Mesenchymal stem cell (in vitro differentiated cells and primary cell): Measurements from ENCODE around the gene IQCF2.

ENCODE experiments used
- DNase-seq: peaks from one replicate; pipeline ENCODE4 v3.0.0-alpha.2; 2013
- H2AFZ ChIP-seq: one replicate; pipeline ENCODE4 v1.6.1; 2013; ENCODE audit warnings: low read depth, mild to moderate bottlenecking, control low read depth, inconsistent platforms, low read length, moderate library complexity
- H2AK5ac ChIP-seq: 2 replicates; pipeline ENCODE4 v1.6.1; 2013; ENCODE audit warnings: low read length, moderate library complexity, mild to moderate bottlenecking, inconsistent platforms; ENCODE audit not compliant: severe bottlenecking
- H2BK120ac ChIP-seq: one replicate; pipeline ENCODE4 v1.6.1; 2013; ENCODE audit warnings: low read depth, mild to moderate bottlenecking, inconsistent platforms, low read length, moderate library complexity
- H2BK12ac ChIP-seq, 2 experiments: one replicate each; pipeline ENCODE4 v1.6.1; 2013; ENCODE audit warnings: inconsistent platforms in 2 of 2, low read length in 2 of 2, mild to moderate bottlenecking in 2 of 2, moderate library complexity in 2 of 2, control low read depth in 1 of 2
- H2BK15ac ChIP-seq: one replicate; pipeline ENCODE4 v1.6.1; 2013; ENCODE audit warnings: mild to moderate bottlenecking, low read depth, inconsistent platforms; ENCODE audit not compliant: poor library complexity, severe bottlenecking
- H2BK5ac ChIP-seq: 2 replicates; pipeline ENCODE4 v1.6.1; 2013; ENCODE audit warnings: low read depth, mild to moderate bottlenecking, low read length, control low read depth, inconsistent platforms; ENCODE audit not compliant: poor library complexity, severe bottlenecking
- H3K14ac ChIP-seq, 2 experiments: one replicate each; pipeline ENCODE4 v1.6.1; 2013; ENCODE audit warnings: inconsistent platforms in 2 of 2, low read length in 2 of 2, control low read depth in 1 of 2, mild to moderate bottlenecking in 1 of 2, moderate library complexity in 1 of 2
- H3K18ac ChIP-seq, 2 experiments: one replicate each; pipeline ENCODE4 v1.6.1; 2013; ENCODE audit warnings: inconsistent platforms in 2 of 2, low read length in 2 of 2, control low read depth in 1 of 2, low read depth in 1 of 2, mild to moderate bottlenecking in 1 of 2
- H3K23ac ChIP-seq, 2 experiments: one replicate each; pipeline ENCODE4 v1.6.1; 2013; ENCODE audit warnings: inconsistent platforms in 2 of 2, low read length in 2 of 2, mild to moderate bottlenecking in 2 of 2, moderate library complexity in 2 of 2, control low read depth in 1 of 2
- H3K27ac ChIP-seq: 2 replicates; pipeline ENCODE4 v1.5.1; 2013; ENCODE audit warnings: mild to moderate bottlenecking, moderate library complexity, low read length, control low read depth, inconsistent platforms; ENCODE audit not compliant: poor library complexity, severe bottlenecking
- H3K27me3 ChIP-seq, 2 experiments: 2 replicates each; pipeline versions ENCODE4 v1.6.1 to v1.7.0; 2013; ENCODE audit warnings: low read length in 2 of 2, mild to moderate bottlenecking in 2 of 2, moderate library complexity in 2 of 2, control low read depth in 1 of 2, inconsistent platforms in 1 of 2; ENCODE audit not compliant: control insufficient read depth in 1 of 2, insufficient read depth in 1 of 2
- H3K36me3 ChIP-seq, 2 experiments: 2 replicates each; pipeline versions ENCODE4 v1.6.1 to v1.7.0; 2013; ENCODE audit warnings: low read length in 2 of 2, control low read depth in 1 of 2, inconsistent platforms in 1 of 2, low read depth in 1 of 2, mild to moderate bottlenecking in 1 of 2; ENCODE audit not compliant: insufficient read depth in 2 of 2, control insufficient read depth in 1 of 2
- H3K4ac ChIP-seq, 2 experiments: one replicate each; pipeline ENCODE4 v1.6.1; 2013; ENCODE audit warnings: inconsistent platforms in 2 of 2, low read length in 2 of 2, mild to moderate bottlenecking in 2 of 2, moderate library complexity in 2 of 2, control low read depth in 1 of 2, low read depth in 1 of 2
- H3K4me1 ChIP-seq: 2 replicates; pipeline ENCODE4 v1.6.1; 2013; ENCODE audit warnings: low read depth, low read length, control low read depth; ENCODE audit not compliant: control insufficient read depth, insufficient read depth
- H3K4me2 ChIP-seq: 2 replicates; pipeline ENCODE4 v1.6.1; 2013; ENCODE audit warnings: low read length, mild to moderate bottlenecking, inconsistent platforms; ENCODE audit not compliant: poor library complexity, severe bottlenecking
- H3K4me3 ChIP-seq, 2 experiments: 2 replicates each; pipeline versions ENCODE4 v1.5.1 to v1.7.0; 2013; ENCODE audit warnings: low read length in 2 of 2, mild to moderate bottlenecking in 2 of 2, control low read depth in 1 of 2, low read depth in 1 of 2; ENCODE audit not compliant: insufficient read depth in 1 of 2
- H3K79me1 ChIP-seq: replicated peaks from 2 replicates; pipeline ENCODE4 v1.6.1; 2013; ENCODE audit warnings: mild to moderate bottlenecking, control low read depth, low read length, inconsistent platforms; ENCODE audit not compliant: poor library complexity, severe bottlenecking
- H3K9ac ChIP-seq: 2 replicates; pipeline ENCODE4 v1.7.0; 2013; ENCODE audit warnings: mild to moderate bottlenecking, low read length, moderate library complexity
- H3K9me3 ChIP-seq: 2 replicates; pipeline ENCODE4 v1.7.0; 2013; ENCODE audit warnings: mild to moderate bottlenecking, low read length; ENCODE audit not compliant: control insufficient read depth
- H4K8ac ChIP-seq: one replicate; pipeline ENCODE4 v1.6.1; 2013; ENCODE audit warnings: inconsistent platforms, mild to moderate bottlenecking, low read length, moderate library complexity
- H4K91ac ChIP-seq: one replicate; pipeline ENCODE4 v1.6.1; 2013; ENCODE audit warnings: mild to moderate bottlenecking, low read length, inconsistent platforms
- WGBS: methylation state at CpG from one replicate; pipeline ENCODE4 v1.1.7; 2013; ENCODE audit warnings: mixed read lengths; 5-methylcytosine and 5-hydroxymethylcytosine counted together

IQCF2 gene

GRCh38 chr3:51894391-51894790 is 33.0 kb downstream of the IQCF2 start:
- H2BK5ac ChIP-seq = no peak overlapping the region

GRCh38 chr3:51894939-51895338 is 33.5 kb downstream of the IQCF2 start:
- H3K4me2 ChIP-seq = no peak overlapping the region

More at GRCh38 chr3:51894391-51894790, 33.0 kb downstream of the IQCF2 start:
- Histone ChIP-seq H2BK15ac (no peak overlapping the region), H3K27ac (no peak overlapping the region), H3K4me1 (no peaks in the 10 kb centered on the region), H3K4me2 (no peak overlapping the region), H3K18ac (no peak overlapping the region), H4K91ac (no peak overlapping the region), H4K8ac (no peak overlapping the region), H3K14ac (no peak overlapping the region), H3K9me3 (no peaks in the 10 kb centered on the region), H3K4me3 (no peak overlapping the region), H2BK12ac (no peak overlapping the region), H2AFZ (no peak overlapping the region), H3K27me3 (peaks cover 5 to 25% of the 10 kb centered on the region in 2 experiments), H3K4ac (no peak overlapping the region), H3K9ac (no peak overlapping the region), H3K36me3 (no peaks in the 10 kb centered on the region), H2AK5ac (no peak overlapping the region), H2BK120ac (no peak overlapping the region), H3K79me1 (no peaks in the 10 kb centered on the region), H3K23ac (no peak overlapping the region)
- no peak for DNase-seq
- 66% methylated on average over 4 of the region's 4 CpGs for WGBS

GRCh38 chr3:51896607-51897305 is 35.3 kb downstream of the IQCF2 start:
- Histone ChIP-seq H2BK5ac (no peak overlapping the region), H2BK12ac (no peak overlapping the region), H3K14ac (no peak overlapping the region), H3K36me3 (no peaks in the 10 kb centered on the region), H3K9ac (no peak overlapping the region), H3K79me1 (no peaks in the 10 kb centered on the region), H3K4me2 (no peak overlapping the region), H3K9me3 (no peaks in the 10 kb centered on the region), H3K4ac (no peak overlapping the region), H4K91ac (no peak overlapping the region), H2BK15ac (no peak overlapping the region), H3K27me3 (peaks cover 11 to 26% of the 10 kb centered on the region in 2 experiments), H3K27ac (no peak overlapping the region), H2BK120ac (no peak overlapping the region), H2AK5ac (no peak overlapping the region), H4K8ac (no peak overlapping the region), H3K4me3 (no peak overlapping the region), H3K18ac (no peak overlapping the region), H3K23ac (no peak overlapping the region), H3K4me1 (no peaks in the 10 kb centered on the region), H2AFZ (no peak overlapping the region)
- WGBS = 90% methylated on average over 10 of the region's 10 CpGs
- DNase-seq = no peak

More at GRCh38 chr3:51894939-51895338, 33.5 kb downstream of the IQCF2 start:
- Histone ChIP-seq H3K9ac (no peak overlapping the region), H2AFZ (no peak overlapping the region), H4K8ac (no peak overlapping the region), H2AK5ac (no peak overlapping the region), H3K27ac (no peak overlapping the region), H3K18ac (no peak overlapping the region), H3K23ac (no peak overlapping the region), H3K9me3 (no peaks in the 10 kb centered on the region), H3K14ac (no peak overlapping the region), H3K4me3 (no peak overlapping the region), H2BK5ac (no peak overlapping the region), H3K79me1 (no peaks in the 10 kb centered on the region), H3K27me3 (peaks cover 5 to 25% of the 10 kb centered on the region in 2 experiments), H3K36me3 (no peaks in the 10 kb centered on the region), H2BK15ac (no peak overlapping the region), H3K4me1 (no peaks in the 10 kb centered on the region), H4K91ac (no peak overlapping the region), H3K4ac (no peak overlapping the region), H2BK120ac (no peak overlapping the region), H2BK12ac (no peak overlapping the region)
- 87% methylated on average over 16 of the region's 16 CpGs for WGBS
- DNase-seq = no peak

- Histone ChIP-seq H2BK5ac (no peak overlapping the region), H3K9ac (no peak overlapping the region), H3K4me1 (no peaks in the 10 kb centered on the region), H3K4me3 (no peak overlapping the region), H2AFZ (no peak overlapping the region), H3K9me3 (no peaks in the 10 kb centered on the region), H3K23ac (no peak overlapping the region), H3K79me1 (no peaks in the 10 kb centered on the region), H2BK15ac (no peak overlapping the region), H4K8ac (no peak overlapping the region), H2AK5ac (no peak overlapping the region), H3K14ac (no peak overlapping the region), H3K27me3 (peaks cover 11 to 20% of the 10 kb centered on the region in 2 experiments), H3K4me2 (no peak overlapping the region), H3K18ac (no peak overlapping the region), H2BK12ac (no peak overlapping the region), H3K36me3 (no peaks in the 10 kb centered on the region), H2BK120ac (no peak overlapping the region), H3K4ac (no peak overlapping the region), H4K91ac (no peak overlapping the region), H3K27ac (no peak overlapping the region)
- WGBS = 92% methylated on average over 15 of the region's 15 CpGs
- DNase-seq = no peak
Measured at GRCh38 chr3:51897391-51897790, 36.0 kb downstream of the IQCF2 start.
